GM18517 (cell line): ENCODE results near the gene POLN.
"Not testable (repeated sequence)": the region's sequence is repeated elsewhere in the genome, so short reads cannot be mapped to it uniquely, and the experiment has no call there.

Experiments
- ATAC-seq: cut with Tn5 transposase; IDR thresholded peaks from one replicate; pipeline ENCODE4 v1.9.1; 2021; ENCODE audit warnings: mild to moderate bottlenecking, moderate library complexity; ENCODE audit not compliant: unreplicated experiment

The POLN gene

GRCh38 chr4:2044542-2045517 lies 197.1 kb downstream of the POLN start:
- no peak for ATAC-seq

GRCh38 chr4:2044119-2044485 lies 197.8 kb downstream of the POLN start:
- ATAC-seq: no peak

- no peak for ATAC-seq
These were observed 198.4 kb downstream of the POLN start for GRCh38 chr4:2043396-2044118.

- no peak for ATAC-seq
These were observed 198.9 kb downstream of the POLN start for GRCh38 chr4:2042947-2043395.

- no peak for ATAC-seq
These were observed 199.5 kb downstream of the POLN start for GRCh38 chr4:2042204-2042946.

- ATAC-seq: no peak
These were observed 200.4 kb downstream of the POLN start for GRCh38 chr4:2041239-2042130.

GRCh38 chr4:2040391-2041238 lies 201.3 kb downstream of the POLN start:
- no peak for ATAC-seq

GRCh38 chr4:2036866-2037265 lies 205.1 kb downstream of the POLN start:
- ATAC-seq: no peak

GRCh38 chr4:2036327-2036726 lies 205.6 kb downstream of the POLN start:
- ATAC-seq: no peak

- ATAC-seq: not testable (repeated sequence)
These were observed 210.8 kb downstream of the POLN start for GRCh38 chr4:2031161-2031560.

GRCh38 chr4:2027120-2027519 lies 214.8 kb downstream of the POLN start:
- ATAC-seq: not testable (repeated sequence)

GRCh38 chr4:2025817-2026216 lies 216.1 kb downstream of the POLN start:
- ATAC-seq: no peak

GRCh38 chr4:2024683-2025082 lies 217.2 kb downstream of the POLN start:
- no peak for ATAC-seq
